GM10266 (cell line): ENCODE results near the gene PPP1R9A.

Source experiments
- DNase-seq: peaks from one replicate; pipeline ENCODE4 v3.0.0; 2012; ENCODE audit errors: extremely low spot score
- CTCF ChIP-seq: IDR thresholded peaks from 2 replicates; pipeline ENCODE4 v1.5.1; 2012; ENCODE audit warnings: mild to moderate bottlenecking, low read depth; ENCODE audit not compliant: control insufficient read depth, insufficient read depth; ENCODE audit errors: missing control alignments

Gene PPP1R9A

GRCh38 chr7:94955807-94956206 lies 48.4 kb downstream of the PPP1R9A start:
- no peak for TF ChIP-seq CTCF
- DNase-seq, result no peak

GRCh38 chr7:94957061-94957460 lies 49.7 kb downstream of the PPP1R9A start:
- no peak for TF ChIP-seq CTCF
- DNase-seq, result no peak

GRCh38 chr7:94962661-94963060 lies 55.3 kb downstream of the PPP1R9A start:
- no peak for TF ChIP-seq CTCF
- no peak for DNase-seq

- DNase-seq, result no peak
These were observed 62.2 kb downstream of the PPP1R9A start for GRCh38 chr7:94969434-94970084.

GRCh38 chr7:94970085-94970576 lies 62.7 kb downstream of the PPP1R9A start:
- no peak for TF ChIP-seq CTCF
- no peak for DNase-seq

More at GRCh38 chr7:94969434-94970084, 62.2 kb downstream of the PPP1R9A start:
- TF ChIP-seq CTCF, result no peak

GRCh38 chr7:94971051-94971867 lies 63.9 kb downstream of the PPP1R9A start:
- TF ChIP-seq CTCF, result no peak
- no peak for DNase-seq

GRCh38 chr7:94972296-94972695 lies 64.9 kb downstream of the PPP1R9A start:
- DNase-seq, result no peak
- TF ChIP-seq CTCF, result no peak
